ENCODE measurements around the gene ADGRL2.
"Not testable (repeated sequence)": the region's sequence is repeated elsewhere in the genome, so short reads cannot be mapped to it uniquely, and the experiment has no call there.

ADGRL2 gene

GRCh38 chr1:81847063-81847462, 46.3 kb downstream of the ADGRL2 start:
- DNase-seq: no peak

GRCh38 chr1:81848880-81849682, 48.3 kb downstream of the ADGRL2 start:
- DNase-seq: no peak

DNA sequence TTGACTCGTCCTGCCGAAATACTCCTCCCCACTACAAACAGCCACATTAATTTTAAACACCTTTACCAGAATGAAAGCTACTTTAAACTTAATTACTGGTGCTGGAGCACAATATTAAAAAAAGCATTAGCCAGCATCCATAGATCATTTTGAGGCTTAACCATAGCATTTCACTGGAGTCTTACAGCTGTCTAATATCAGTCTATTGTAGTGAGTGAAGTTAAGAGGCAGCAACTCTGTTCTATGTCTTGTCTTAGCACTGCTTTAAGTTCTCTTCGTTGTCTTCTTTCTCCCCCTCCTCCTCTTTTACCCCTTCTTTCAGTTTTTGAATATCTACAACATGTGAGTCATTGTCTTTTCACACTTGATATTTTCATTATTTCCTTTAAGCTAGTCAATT, 49.3 kb downstream of the ADGRL2 start:
- DNase-seq: no peak

DNA sequence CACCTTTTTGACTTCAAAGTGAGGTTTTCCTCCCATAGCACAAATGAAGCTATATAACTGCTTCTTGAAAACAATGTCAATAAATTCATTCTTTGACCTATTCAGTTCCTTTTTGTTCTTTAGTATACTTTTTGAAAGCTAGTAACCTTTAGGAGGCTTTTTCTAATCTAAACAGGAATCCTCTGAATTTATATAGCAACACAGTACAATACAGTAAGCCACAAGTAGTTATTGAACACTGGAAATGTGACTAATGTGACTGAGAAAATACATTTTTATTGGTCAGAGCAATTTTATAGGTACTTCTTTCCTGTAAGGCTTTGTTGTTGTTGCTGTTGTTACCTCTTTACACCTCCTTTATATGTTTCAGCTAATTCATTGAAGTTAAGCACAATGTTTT, 49.8 kb downstream of the ADGRL2 start:
- DNase-seq: no peak

GRCh38 chr1:81851217-81851616, 50.5 kb downstream of the ADGRL2 start:
- no peak for DNase-seq

DNA sequence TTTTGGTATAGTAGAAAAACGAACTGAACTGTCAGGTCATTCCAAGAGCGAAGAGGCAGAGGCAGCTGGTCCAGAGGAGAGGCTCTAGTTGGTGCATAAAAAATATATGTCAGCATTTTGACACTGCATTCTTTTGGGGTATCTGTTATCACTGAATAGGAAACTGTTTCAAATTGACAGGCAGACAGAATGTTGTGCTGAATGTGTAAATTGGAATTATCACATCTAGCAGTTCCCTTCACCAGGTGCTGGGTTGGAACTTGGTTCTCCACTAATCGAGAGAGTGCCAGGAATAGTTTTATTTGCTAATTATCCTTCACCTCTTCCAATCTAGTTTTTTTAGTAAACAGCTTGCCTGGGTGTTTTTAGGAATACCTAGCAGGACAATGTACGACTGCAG, 52.2 kb downstream of the ADGRL2 start:
- no peak for DNase-seq

DNA sequence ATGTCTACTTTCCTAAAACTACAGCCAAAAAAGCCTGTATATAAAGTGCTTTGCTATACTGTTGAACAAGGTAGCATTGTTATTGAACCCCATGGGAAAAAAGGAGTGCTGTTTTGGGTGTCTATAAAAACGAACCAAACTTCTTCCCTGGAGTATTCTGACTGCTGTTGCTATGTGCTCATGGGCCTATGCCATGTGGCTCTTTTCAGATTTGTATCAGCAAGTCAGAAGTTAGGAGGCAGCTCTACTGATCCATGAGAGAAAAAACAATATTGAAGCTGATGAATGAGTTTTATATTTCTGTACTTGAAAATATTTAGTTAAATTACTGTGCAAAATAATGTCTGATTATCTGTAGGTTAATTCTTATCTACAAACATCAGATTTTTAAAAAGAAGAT, 66.5 kb downstream of the ADGRL2 start:
- DNase-seq: no peak

- no peak for DNase-seq
Measured at GRCh38 chr1:81869307-81869706, 68.6 kb downstream of the ADGRL2 start.

DNA sequence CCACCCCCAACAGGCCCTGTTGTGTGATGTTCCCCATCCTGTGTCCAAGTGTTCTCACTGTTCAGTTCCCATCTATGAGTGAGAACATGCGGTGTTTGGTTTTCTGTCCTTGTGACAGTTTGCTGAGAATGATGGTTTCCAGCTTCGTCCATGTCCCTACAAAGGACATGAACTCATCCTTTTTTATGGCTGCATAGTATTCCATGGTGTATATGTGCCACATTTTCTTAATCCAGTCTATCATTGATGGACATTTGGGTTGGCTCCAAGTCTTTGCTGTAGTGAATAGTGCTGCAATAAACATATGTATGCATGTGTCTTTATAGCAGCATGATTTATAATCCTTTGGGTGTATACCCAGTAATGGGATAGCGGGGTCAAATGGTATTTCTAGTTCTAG, 70.4 kb downstream of the ADGRL2 start:
- DNase-seq: not testable (repeated sequence)

DNA sequence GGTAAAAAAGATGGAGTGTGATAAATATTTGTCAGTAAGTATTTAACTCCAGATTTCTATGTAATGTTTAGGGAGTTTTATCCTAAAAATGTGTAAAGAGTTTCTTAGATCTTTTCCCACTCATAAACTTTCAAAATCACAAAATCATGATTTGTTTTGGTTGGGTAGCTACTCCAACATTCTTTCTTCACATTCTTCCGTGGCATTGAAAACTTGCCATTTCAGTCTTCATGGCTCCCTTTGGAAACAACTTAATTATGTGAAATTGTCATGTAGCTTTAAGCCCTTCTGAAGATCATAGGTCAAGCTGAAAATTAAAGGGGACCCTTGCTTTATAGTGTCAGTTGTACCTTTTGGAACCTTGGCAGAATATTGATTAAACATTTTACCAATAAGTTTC, 73.2 kb downstream of the ADGRL2 start:
- no peak for DNase-seq

- no peak for DNase-seq
Measured at GRCh38 chr1:81874461-81874860, 73.7 kb downstream of the ADGRL2 start.

DNA sequence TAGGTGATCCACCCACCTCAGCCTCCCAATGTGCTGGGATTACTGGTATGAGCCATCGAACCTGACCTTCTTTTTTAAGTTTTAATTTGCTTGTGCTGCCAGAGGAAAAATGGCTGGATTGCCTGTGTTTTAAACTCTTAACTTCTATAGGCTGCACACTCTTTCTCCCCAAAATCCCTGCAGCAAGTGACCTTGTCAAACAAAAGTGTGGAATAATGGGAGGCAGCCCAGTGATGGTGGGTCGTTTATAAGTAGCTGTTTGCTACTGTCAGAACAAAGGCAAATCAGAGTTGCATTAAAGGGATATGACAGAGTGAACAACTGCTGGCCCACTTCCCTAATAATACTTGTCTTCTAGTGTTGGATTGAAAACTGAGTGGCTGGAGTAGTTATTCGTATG, 74.2 kb downstream of the ADGRL2 start:
- DNase-seq: no peak

DNA sequence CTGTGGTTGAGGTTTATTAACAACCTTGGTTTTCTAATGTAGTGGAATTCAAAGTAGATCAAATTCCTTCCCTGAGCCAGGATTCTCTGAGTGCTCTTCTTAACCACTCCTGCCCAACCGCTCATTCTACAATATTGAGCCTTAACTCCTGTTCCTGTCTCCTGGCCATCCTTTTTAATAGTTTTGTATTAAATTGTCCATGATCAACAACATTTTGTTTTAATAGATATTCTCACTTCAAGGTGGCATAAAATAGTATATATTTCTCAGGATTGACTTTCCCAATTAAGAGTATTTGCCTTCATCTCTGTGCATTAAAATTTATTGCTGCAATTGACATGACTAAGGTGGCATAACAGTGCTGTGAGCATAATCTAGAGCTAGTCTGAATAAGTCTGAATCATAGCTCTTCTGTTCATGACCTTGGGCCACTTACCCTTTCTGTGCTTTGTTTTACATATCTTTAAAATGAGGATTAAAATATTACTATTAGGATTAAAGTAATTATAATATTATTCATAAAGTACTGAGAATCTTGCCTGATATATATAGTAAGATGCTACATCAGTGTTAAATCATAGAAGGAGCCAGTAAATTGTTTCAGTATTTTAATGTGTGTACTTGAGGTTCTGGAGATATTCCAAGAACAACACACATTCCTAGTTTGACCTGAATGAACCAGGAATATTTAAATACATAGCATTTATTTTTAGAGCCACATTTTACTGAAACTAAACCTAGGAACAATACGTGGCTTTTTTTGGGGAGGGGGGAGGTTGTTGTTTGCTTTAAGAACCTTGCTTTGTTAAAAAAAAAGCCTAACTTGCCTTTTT, 76.4 kb downstream of the ADGRL2 start:
- DNase-seq: no peak

- no peak for DNase-seq
Measured at GRCh38 chr1:81877940-81878339, 77.2 kb downstream of the ADGRL2 start.

GRCh38 chr1:81878538-81878937, 77.8 kb downstream of the ADGRL2 start:
- DNase-seq: no peak

DNA sequence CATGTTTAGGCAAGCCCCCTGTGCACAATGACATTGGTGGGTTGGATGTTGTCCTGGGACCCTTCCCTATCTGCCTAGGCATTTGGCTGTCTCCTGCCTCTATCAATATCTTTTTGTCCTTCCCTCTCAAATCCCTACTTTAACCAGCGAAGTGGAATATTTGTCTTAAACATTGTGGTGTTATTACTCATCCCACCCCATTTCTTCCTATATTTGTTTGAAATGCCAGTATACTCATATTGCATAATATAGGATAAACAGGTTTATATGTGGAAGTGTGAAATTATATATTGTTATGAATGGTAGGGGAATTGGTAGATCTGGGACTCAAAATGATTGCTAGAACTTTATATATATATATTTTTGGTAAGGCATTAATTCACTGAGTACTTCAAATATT, 80.0 kb downstream of the ADGRL2 start:
- DNase-seq: no peak

DNA sequence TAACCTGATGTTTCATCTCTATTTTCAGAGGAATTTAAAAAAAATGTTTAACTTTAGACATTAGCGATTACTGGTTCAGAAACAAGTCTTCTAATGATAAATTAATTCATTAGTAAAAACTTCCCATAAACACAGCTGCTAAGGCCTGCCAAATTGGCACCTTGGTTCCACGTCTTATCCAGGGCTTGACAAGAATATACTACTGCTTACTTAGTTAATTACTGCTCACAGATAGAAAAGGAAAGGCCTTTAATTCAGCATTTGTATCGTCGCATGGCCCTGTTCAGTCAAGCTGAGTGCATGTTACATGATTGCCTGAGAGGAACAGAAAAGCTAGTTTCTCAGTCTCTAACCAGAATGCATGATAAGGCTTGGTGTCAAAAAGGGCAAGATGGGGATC, 84.6 kb downstream of the ADGRL2 start:
- no peak for DNase-seq

DNA sequence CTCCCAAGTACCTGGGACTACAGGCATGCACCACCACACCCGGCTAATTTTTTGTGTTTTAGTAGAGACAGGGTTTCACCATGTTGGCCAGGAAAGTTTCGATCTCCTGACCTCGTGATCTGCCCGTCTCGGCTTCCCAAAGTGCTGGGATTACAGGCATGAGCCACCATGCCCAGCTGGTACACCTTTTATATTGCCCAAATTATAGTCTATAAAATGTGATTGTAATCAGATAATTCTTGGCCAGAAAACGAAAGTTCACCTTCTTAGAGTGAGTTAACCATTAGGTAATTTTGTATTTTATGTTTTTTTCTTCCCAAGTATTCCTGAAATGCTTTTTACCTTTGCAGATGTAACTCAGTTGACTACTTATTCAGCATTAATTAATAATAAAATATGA, 85.6 kb downstream of the ADGRL2 start:
- not testable (repeated sequence) for DNase-seq

GRCh38 chr1:81887421-81888144, 86.8 kb downstream of the ADGRL2 start:
- DNase-seq: no peak

DNA sequence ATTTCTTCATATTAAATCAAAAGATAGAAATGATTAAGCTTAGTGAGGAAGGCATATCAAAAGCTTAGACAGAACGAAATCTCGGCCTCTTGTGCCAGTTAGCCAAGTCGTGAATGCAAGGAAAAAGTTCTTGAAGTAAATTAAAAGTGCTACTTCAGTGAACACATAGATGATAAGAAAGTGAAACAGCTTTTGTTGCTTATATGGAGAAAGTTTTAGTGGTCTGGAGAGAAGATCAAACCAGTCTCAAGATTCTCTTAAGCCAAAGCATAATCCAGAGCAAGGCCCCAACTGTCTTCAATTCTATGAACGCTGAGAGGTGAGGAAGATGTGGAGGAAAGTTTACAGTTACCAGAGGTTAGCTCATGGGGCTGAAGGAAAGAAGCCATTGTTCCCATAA, 88.4 kb downstream of the ADGRL2 start:
- no peak for DNase-seq

DNA sequence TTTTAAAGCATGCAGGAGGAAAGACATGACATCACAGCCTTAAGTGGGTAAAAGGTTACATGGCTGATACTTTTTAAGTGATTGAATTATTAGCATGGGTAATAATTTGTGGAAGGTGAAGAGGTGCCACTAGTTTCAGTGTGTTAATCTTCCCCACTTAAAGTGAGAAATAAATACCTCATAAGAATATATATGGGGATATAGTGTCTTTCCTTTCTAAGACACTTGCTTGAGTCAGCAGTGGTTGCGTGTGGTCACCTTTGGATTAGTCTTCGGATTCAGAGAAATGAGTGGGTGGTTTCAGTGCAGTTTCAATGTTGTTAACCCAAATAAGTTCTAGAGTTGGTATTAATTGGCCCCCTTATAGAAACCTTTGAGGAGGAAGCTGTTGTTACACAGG, 94.1 kb downstream of the ADGRL2 start:
- DNase-seq: no peak

GRCh38 chr1:81899214-81899821, 98.6 kb downstream of the ADGRL2 start:
- DNase-seq: no peak

All from hypothalamus (tissue), 51 donors.